Panc1 (cell line): ENCODE results near the gene PTGIS. TPM values are rescaled to one million over a fixed set of nuclear protein-coding genes. Genes with fewer than 3 reads are reported as not detected.

Source experiments
- ATAC-seq: fragments of 200-7000 bp; cut with Tn5 transposase; 2 replicates; pipeline ENCODE4 v1.9.1; 2020; ENCODE audit warnings: mild to moderate bottlenecking, moderate library complexity
- BruUV-seq: library from RNA; stranded (reverse); fragments of 400-500 nt; replicated peaks from 2 replicates; lab custom pipeline; 2021; lab: Mats Ljungman, UMichigan
- CTCF ChIA-PET: fragments of 300-600 bp; sonication (Branson Sonifier 250); formaldehyde crosslinking; loops from one replicate; lab custom pipeline; 2022; ENCODE audit warnings: antibody characterized with exemption; lab: Charles Lee
- POLR2A ChIA-PET: fragments of 300-600 bp; sonication (Branson Sonifier 250); formaldehyde crosslinking; loops from one replicate; lab custom pipeline; 2022; ENCODE audit warnings: antibody characterized with exemption; lab: Charles Lee
- DNase-seq: peaks from one replicate; pipeline ENCODE4 v3.0.0-alpha.2; 2010; ENCODE audit warnings: low read depth, low spot score
- H3K27ac ChIP-seq: 2 replicates; pipeline ENCODE4 v1.5.1; 2011; ENCODE audit warnings: mild to moderate bottlenecking, low read length, inconsistent platforms
- H3K27me3 ChIP-seq: fragments of 200-500 bp; sonication (Bioruptor generic); 2 replicates; pipeline ENCODE4 v1.6.0; 2014; ENCODE audit warnings: low read length, inconsistent platforms; ENCODE audit not compliant: control insufficient read depth, insufficient read depth
- H3K36me3 ChIP-seq: fragments of 200-500 bp; sonication (Bioruptor generic); 2 replicates; pipeline ENCODE4 v1.5.1; 2014; ENCODE audit warnings: inconsistent platforms, mild to moderate bottlenecking, low read length, moderate library complexity; ENCODE audit not compliant: control insufficient read depth, insufficient read depth
- H3K4me1 ChIP-seq: 2 replicates; pipeline ENCODE4 v1.5.1; 2011; ENCODE audit warnings: inconsistent platforms, mild to moderate bottlenecking, low read length, moderate library complexity; ENCODE audit not compliant: control insufficient read depth, insufficient read depth
- H3K4me3 ChIP-seq, 2 experiments: 2 replicates each; pipeline ENCODE4 v1.5.1; 2011 to 2012; ENCODE audit warnings: low read depth in 2 of 2, low read length in 2 of 2, mild to moderate bottlenecking in 2 of 2, inconsistent platforms in 1 of 2, moderate library complexity in 1 of 2
- H3K9me3 ChIP-seq: fragments of 200-500 bp; sonication (Bioruptor generic); 2 replicates; pipeline ENCODE4 v1.5.1; 2014; ENCODE audit warnings: low read depth, mild to moderate bottlenecking, inconsistent platforms, low read length, moderate library complexity; ENCODE audit not compliant: control insufficient read depth, insufficient read depth
- POLR2AphosphoS5 ChIP-seq: IDR thresholded peaks from 2 replicates; pipeline ENCODE4 v1.6.1; 2012; ENCODE audit warnings: mild to moderate bottlenecking, low read depth, low read length, moderate library complexity
- REST ChIP-seq, 2 experiments: IDR thresholded peaks; 2 replicates each; pipeline ENCODE4 v1.6.1; 2011 to 2012; ENCODE audit warnings: low read depth in 2 of 2, control low read depth in 1 of 2, low read length in 1 of 2, mild to moderate bottlenecking in 1 of 2, moderate library complexity in 1 of 2; ENCODE audit not compliant: insufficient read depth in 1 of 2
- SIN3A ChIP-seq: IDR thresholded peaks from 2 replicates; pipeline ENCODE4 v1.6.1; 2012; ENCODE audit warnings: low read depth, mild to moderate bottlenecking, low read length, moderate library complexity, borderline replicate concordance; ENCODE audit not compliant: insufficient read depth
- TCF7L2 ChIP-seq: IDR thresholded peaks from 2 replicates; pipeline ENCODE4 v1.6.1; 2011; ENCODE audit warnings: mild to moderate bottlenecking, low read depth, low read length, inconsistent platforms
- in situ Hi-C: cut with HindIII; loops from 2 replicates; pipeline ENCODE4 v1.10.0; 2016; ENCODE audit warnings: low sequenced_read_pairs, low pct_unique_long_range_greater_than_20kb
- intact Hi-C: fragments of 100-400 bp; cut with micrococcal nuclease; formaldehyde crosslinking; loops from one replicate; pipeline ENCODE4 v1.10.0; 2022; ENCODE audit not compliant: unreplicated experiment
- total RNA-seq: library from RNA; stranded (reverse); gene quantifications from one replicate; pipeline ENCODE4 v1.2.1, GENCODE V29; 2021; ENCODE audit not compliant: unreplicated experiment
- TF ChIP-seq, protein P1 (sequence below): fragments of 450-650 bp; IDR thresholded peaks from 2 replicates; pipeline ENCODE4 v1.5.1; 2017; ENCODE audit warnings: mild to moderate bottlenecking

The PTGIS gene
- total RNA-seq, 1 experiment from 2014 or later, result 4.4 TPM

DNA sequence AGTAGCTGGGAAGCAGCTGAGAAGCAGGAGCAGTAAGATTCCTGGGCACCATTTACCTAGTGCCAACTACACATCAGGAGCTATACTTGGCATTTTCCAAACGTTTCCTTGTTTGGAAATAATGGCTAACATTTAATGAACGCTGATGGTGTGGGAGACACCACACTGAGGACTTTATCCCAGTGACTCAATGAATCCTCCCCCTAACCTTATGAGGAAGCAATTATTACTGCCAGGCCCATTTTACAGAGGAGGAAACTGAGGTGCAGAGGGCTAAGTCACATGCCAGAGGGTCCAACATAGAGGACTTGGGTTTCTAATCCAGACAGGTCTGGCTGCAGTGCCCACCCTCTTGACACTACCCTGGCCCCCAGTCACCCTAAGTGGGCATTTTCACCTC lies 6.1 kb downstream of the PTGIS start:
- no peak for TF ChIP-seq TCF7L2
- no peak for TF ChIP-seq REST (IDR thresholded peaks at IDR 0.05; ENCODE audit: insufficient read depth in 1 of 2, low read depth in 2 of 2, low read length in 1 of 2)
- no peak for TF ChIP-seq SIN3A
- TF ChIP-seq POLR2AphosphoS5, result no peak
- TF ChIP-seq, protein P1, sequence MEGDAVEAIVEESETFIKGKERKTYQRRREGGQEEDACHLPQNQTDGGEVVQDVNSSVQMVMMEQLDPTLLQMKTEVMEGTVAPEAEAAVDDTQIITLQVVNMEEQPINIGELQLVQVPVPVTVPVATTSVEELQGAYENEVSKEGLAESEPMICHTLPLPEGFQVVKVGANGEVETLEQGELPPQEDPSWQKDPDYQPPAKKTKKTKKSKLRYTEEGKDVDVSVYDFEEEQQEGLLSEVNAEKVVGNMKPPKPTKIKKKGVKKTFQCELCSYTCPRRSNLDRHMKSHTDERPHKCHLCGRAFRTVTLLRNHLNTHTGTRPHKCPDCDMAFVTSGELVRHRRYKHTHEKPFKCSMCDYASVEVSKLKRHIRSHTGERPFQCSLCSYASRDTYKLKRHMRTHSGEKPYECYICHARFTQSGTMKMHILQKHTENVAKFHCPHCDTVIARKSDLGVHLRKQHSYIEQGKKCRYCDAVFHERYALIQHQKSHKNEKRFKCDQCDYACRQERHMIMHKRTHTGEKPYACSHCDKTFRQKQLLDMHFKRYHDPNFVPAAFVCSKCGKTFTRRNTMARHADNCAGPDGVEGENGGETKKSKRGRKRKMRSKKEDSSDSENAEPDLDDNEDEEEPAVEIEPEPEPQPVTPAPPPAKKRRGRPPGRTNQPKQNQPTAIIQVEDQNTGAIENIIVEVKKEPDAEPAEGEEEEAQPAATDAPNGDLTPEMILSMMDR, result no peak
- intact Hi-C loops, result no loop called here
- no peak for DNase-seq
- Histone ChIP-seq H3K4me1 (peaks cover 18% of the 10 kb centered on the region), H3K9me3 (no peaks in the 10 kb centered on the region), H3K27me3 (no peaks in the 10 kb centered on the region), H3K27ac (peak overlapping the region; percentile 75), H3K36me3 (no peaks in the 10 kb centered on the region), H3K4me3 (no peak overlapping the region)
- in situ Hi-C loops, result no loop called here
- POLR2A ChIA-PET, result no interaction called here
- ATAC-seq, result no peak; the same call in 1 of the 2 replicates
- CTCF ChIA-PET, result no interaction called here
- BruUV-seq, result no TSS peak

DNA sequence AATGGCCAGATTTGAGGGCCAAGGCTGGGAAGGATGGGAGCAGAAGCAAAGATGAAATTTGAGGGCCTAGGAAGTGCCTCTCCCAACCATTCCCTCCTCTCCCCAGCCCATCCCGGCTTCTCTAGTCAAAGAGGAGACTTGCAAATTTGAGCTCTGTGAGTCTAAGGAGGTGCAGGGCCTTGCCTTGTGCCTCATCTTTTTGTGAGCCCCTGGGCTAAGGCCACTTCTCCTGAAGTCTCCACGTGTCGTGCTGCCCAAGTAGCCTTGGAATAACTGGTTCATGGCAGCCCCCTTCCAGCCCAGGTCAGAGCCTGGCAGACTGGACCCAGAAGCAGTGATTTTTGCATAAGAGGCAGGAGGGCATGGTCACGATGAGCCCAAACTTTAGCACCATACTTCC lies 6.7 kb downstream of the PTGIS start:
- Histone ChIP-seq H3K4me1 (peaks cover 18% of the 10 kb centered on the region), H3K4me3 (no peak overlapping the region), H3K27ac (peak overlapping the region; percentile 75), H3K27me3 (no peaks in the 10 kb centered on the region), H3K9me3 (no peaks in the 10 kb centered on the region), H3K36me3 (no peaks in the 10 kb centered on the region)
- DNase-seq (no peak), ATAC-seq (no peak)
- in situ Hi-C loops, result no loop called here
- no TSS peak for BruUV-seq
- ChIA-PET CTCF (no interaction called here), POLR2A (no interaction called here)
- TF ChIP-seq TCF7L2 (no peak), POLR2AphosphoS5 (no peak), REST (IDR thresholded peaks at IDR 0.05; ENCODE audit: insufficient read depth in 1 of 2, low read depth in 2 of 2, low read length in 1 of 2) (no peak), SIN3A (no peak)
- TF ChIP-seq, protein P1, result no peak
- intact Hi-C loops, result no loop called here
